TTC549 (cell line): Measurements from ENCODE around the gene PDK2.
"Not testable (repeated sequence)": the region's sequence is repeated elsewhere in the genome, so short reads cannot be mapped to it uniquely, and the experiment has no call there.

Experiments
- FAIRE-seq: peaks from 2 replicates; lab custom pipeline; 2012; peaks lifted over from hg19 to GRCh38; lab: Jason Lieb, UNC

The PDK2 gene

GRCh38 chr17:50059256-50059655, 35.9 kb upstream of the PDK2 start:
- FAIRE-seq: no peak

DNA sequence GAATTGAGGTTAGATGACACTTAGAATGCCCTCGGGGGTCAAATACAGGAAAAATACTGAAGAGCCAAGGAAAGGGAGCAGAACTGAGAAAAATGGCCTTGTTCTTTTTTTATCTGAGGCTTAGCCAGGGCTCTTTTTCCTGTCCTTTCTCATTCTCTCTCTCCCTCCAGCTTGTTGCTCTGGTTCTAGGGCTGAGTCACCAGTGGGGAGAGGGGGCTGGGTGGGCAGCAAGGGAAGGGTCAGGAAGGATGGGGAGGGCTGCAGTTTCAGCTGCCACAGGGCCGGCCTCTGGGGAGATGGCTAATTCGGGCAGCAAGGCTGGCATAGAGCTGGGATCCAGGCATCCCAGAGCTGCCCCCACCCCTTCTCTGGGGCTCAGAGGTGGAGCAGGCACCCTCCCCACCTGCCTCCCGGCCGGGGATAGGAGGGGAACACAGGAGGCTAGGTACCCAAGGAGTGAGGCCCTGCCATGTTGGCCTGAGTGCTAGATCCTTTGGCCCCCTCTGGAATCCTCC, 35.3 kb upstream of the PDK2 start:
- FAIRE-seq: no peak

DNA sequence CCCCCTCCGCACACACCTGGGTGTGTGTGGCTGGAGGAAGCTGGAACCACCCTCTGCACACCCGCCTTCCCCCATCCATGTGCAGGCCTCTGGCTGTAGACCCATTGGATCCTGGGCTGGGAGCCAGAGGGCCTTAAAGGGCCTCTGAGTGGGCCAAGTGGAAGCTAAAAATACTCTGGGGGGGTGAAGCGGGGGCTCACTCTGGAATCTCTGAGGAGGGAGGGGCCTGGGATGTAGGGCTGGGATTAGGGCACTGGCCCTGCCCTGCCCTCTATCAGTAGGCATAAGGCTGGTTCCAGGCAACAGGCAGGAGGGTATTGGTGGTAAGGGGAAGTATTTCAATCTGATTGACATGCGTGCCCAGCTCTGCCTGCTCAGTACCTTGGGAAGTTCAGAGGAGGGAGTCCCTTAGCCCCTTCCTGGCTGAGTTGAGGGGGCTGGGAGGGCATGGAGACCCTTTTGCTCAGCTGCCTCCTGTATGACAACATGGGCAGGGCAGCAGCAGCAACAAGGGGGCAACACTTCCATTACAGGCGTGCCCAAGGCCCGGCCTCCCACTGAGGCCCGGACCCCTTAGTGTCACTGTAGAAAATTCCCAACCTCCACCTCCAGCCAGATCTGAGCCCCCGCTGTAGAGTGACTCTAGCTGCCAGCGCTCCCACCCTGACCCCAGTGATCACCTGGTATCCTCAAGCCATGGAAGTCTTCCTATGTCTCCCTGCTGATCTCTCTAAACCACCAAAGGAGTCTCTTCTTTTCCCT, 34.0 kb upstream of the PDK2 start:
- FAIRE-seq: no peak

DNA sequence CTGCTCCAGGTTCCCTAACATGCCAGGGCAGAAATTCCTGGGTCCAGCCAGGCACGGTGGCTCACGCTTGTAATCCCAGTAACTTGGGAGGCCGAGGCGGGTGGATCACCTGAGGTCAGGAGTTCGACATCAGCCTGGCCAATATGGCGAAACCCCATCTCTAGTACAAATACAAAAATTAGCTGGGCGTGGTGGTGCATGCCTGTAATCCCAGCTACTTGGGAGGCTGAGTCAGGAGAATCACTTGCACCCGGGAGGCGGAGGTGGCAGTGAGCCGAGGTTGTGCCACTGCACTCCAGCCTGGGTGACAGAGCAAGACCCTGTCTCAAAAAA, 33.5 kb upstream of the PDK2 start:
- FAIRE-seq: not testable (repeated sequence)

GRCh38 chr17:50062293-50063243, 32.6 kb upstream of the PDK2 start:
- FAIRE-seq: no peak

- FAIRE-seq: no peak
Measured at GRCh38 chr17:50063561-50064252, 31.4 kb upstream of the PDK2 start.

GRCh38 chr17:50064253-50065001, 30.7 kb upstream of the PDK2 start:
- FAIRE-seq: no peak

- no peak for FAIRE-seq
Measured at GRCh38 chr17:50065056-50065455, 30.1 kb upstream of the PDK2 start.

- no peak for FAIRE-seq
Measured at GRCh38 chr17:50066995-50067394, 28.2 kb upstream of the PDK2 start.

GRCh38 chr17:50067996-50068395, 27.2 kb upstream of the PDK2 start:
- FAIRE-seq: no peak

DNA sequence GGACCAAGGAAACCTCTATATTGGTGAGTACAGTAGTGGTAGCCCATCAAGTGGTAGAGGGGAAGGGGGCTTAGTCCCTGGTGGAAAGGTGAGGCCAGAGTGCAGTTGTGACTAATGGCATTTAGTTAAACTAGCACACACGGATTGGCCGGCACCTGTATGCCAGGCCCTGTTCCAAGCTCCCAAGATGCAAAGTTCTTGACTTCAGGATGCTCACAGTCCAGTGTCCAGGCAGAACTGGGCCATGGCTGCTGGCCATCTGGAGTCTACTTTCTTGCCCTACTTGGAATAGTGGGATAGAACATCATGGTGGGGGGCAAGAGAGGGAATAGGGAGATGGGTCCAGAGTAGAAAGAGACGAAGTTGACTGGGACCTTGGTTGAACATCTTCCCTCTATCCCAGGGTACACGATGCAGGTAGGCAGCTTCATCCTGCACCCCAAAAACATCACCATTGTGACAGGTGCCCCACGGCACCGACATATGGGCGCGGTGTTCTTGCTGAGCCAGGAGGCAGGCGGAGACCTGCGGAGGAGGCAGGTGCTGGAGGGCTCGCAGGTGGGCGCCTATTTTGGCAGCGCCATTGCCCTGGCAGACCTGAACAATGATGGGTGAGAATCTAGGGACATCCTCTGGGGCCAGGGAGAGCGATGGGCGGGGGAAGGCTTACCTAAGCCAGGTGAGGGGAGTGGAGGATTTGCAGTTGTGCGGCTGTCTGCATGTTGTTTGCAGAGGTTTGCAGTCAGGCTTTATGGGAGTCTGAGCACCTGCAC, 24.1 kb upstream of the PDK2 start:
- FAIRE-seq: no peak

GRCh38 chr17:50071692-50072091, 23.5 kb upstream of the PDK2 start:
- no peak for FAIRE-seq

DNA sequence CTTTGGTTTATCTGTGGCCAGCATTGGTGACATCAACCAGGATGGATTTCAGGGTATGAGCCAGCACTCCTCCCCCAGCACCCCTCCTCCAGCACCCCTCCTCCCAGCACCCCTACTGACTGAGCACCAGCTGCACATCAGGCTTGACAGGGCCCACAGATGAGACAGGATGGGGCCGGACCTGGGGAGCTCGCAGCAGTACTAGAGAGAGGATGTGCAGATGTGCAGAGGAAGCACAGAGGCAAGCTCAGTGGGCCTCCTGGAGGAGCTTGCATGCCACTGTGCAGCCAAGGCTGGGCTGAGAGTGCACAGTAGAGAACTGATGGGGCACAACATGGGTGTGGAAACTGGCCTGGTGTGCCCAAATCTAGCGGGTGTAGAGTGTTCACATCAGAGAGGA, 23.0 kb upstream of the PDK2 start:
- FAIRE-seq: no peak

GRCh38 chr17:50072925-50073324, 22.2 kb upstream of the PDK2 start:
- FAIRE-seq: no peak

DNA sequence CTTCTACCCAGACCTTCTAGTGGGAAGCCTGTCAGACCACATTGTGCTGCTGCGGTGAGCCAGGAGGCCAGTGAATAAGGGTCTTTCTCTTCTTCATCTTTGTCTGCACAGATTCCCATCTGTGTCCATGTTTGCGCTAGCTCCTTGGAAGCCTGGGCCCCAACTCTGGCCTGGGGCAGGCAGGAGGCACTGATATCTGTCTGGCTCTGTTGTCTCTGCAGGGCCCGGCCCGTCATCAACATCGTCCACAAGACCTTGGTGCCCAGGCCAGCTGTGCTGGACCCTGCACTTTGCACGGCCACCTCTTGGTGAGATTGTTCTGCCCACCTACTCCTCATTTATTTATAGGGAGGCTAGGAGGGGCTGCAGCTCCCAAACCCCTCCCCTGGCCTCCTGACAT, 20.9 kb upstream of the PDK2 start:
- FAIRE-seq: no peak

DNA sequence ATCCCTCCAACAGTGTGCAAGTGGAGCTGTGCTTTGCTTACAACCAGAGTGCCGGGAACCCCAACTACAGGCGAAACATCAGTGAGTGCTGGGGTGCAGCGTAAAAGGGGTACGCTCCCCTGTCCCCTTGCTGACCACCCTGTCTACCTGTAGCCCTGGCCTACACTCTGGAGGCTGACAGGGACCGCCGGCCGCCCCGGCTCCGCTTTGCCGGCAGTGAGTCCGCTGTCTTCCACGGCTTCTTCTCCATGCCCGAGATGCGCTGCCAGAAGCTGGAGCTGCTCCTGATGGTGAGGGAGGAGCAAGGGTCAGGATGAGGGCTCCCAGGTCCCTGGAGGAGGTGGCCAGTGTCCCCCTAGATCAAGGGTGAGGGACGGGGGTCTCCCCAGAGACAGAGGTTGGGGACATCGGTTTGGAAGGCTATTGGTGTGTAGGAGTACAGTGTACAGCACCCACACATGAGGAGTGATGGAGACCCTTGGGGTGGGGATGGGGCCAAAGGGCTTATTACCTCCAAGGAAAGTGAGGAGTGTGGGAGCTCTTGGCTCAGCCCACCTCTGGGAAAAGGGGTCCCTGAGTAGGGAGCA, 19.6 kb upstream of the PDK2 start:
- no peak for FAIRE-seq

- no peak for FAIRE-seq
Measured at GRCh38 chr17:50076221-50076590, 18.9 kb upstream of the PDK2 start.

DNA sequence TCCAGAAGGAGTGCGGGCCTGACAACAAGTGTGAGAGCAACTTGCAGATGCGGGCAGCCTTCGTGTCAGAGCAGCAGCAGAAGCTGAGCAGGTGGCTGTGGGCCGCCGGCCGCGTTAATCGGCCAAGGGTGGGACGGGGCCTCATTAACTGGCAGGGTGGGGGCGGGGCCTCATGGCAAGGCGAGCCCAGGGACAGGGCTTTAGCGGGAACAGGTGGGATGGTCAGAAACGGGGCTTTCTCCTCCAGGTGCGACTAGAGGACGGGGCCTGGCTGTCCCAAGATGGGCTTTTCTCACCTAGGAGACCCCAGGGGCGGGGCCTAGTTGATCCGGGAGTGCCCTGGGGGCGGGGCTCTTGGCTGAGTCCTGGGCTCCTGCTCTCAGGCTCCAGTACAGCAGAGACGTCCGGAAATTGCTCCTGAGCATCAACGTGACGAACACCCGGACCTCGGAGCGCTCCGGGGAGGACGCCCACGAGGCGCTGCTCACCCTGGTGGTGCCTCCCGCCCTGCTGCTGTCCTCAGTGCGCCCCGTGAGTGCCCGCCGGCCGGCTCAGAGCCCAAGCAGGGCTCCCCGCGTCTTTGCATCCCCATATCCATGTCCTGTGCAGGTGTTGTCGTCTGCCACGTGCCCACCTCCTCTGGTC, 18.4 kb upstream of the PDK2 start:
- FAIRE-seq: no peak

DNA sequence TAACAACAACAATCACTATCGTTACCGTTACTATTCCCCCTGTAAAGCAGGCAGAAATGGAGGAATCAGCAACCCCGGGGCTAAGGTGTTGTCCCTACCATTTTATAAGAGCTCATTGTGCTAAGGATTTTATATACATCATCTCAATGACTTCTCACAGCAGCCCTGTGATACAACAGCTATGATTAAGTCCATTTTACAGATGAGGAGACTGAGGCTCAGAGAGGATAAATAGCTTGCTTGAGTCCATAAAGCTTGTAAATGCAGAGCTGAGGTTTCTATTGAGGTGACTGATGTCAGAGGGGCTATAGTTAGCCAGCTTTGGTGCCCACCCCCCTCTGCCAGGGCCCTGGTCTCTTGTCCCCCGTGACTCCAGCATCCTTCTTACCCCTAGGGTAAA, 16.7 kb upstream of the PDK2 start:
- FAIRE-seq: no peak

DNA sequence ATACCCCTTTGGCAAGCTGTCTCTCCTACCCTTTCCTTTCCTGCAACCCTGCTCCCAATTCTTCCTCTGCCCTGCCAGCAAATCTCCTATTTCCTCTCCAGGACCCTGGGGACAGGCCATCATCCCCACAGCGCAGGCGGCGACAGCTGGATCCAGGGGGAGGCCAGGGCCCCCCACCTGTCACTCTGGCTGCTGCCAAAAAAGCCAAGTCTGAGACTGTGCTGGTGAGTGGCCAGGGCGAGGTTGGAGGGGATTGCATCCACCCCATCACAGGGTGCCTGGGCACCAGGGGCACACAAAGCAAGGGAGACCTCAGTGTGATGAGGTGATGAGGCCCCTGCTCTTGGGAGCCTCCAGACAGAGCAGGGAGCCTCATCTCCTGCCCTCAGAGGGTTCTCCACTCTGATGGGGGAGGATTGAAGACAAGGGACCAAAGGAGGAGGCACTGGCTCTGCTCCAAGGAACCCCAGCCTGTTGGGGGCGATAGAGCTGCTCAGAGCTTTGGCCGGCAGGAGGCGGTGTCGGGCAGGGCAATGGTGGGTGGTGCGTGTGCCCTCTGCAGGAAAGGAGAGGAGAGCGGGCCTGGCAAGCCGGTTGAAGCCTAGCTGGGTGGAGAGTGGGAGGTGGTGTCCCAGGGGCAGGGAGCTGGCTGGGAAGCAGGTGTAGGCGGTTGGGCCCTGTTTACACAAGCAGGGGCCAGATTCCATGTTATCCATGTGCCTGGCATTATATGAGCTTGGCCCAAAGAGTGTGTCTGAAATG, 15.6 kb upstream of the PDK2 start:
- no peak for FAIRE-seq
